Neural crest cell (in vitro differentiated cells): ENCODE results near the gene RASA3. TPM values are rescaled to one million over a fixed set of nuclear protein-coding genes. Genes with fewer than 3 reads are reported as not detected.

Experiments used
- DNase-seq: peaks from one replicate; pipeline ENCODE4 v3.0.0; 2021; ENCODE audit warnings: low read depth, mixed read lengths, low spot score
- H3K27ac Mint-ChIP-seq: one replicate; pipeline ENCODE4 v1.8.0; 2021; ENCODE audit warnings: mild to moderate bottlenecking, mixed read lengths; ENCODE audit not compliant: unreplicated experiment
- H3K27me3 Mint-ChIP-seq: 2 replicates; pipeline ENCODE4 v1.8.0; 2021; ENCODE audit warnings: low read depth, mild to moderate bottlenecking, mixed read lengths
- H3K36me3 Mint-ChIP-seq: 2 replicates; pipeline ENCODE4 v1.8.0; 2021; ENCODE audit warnings: low read depth, mild to moderate bottlenecking, mixed read lengths
- H3K4me1 Mint-ChIP-seq: 2 replicates; pipeline ENCODE4 v1.8.0; 2021; ENCODE audit warnings: mixed read lengths
- H3K4me3 Mint-ChIP-seq: one replicate; pipeline ENCODE4 v1.8.0; 2021; ENCODE audit warnings: mild to moderate bottlenecking, mixed read lengths
- H3K9me3 Mint-ChIP-seq: 2 replicates; pipeline ENCODE4 v1.8.0; 2021; ENCODE audit warnings: mixed read lengths
- total RNA-seq: library from RNA; stranded (reverse); gene quantifications from 2 replicates; pipeline ENCODE4 v1.2.1, GENCODE V29; 2021
- TF ChIP-seq, protein P1 (sequence below): fragments of 200-600 bp; sonication (generic); conservative IDR thresholded peaks from 2 replicates; pipeline ENCODE4 v1.5.0; 2021; ENCODE audit warnings: antibody characterized with exemption, mild to moderate bottlenecking

RASA3 gene
- total RNA-seq, 1 donor from 2014 or later, result 29.5 TPM

- Mint-ChIP-seq H3K9me3 (no peaks in the 10 kb centered on the region), H3K4me3 (no peak overlapping the region), H3K27me3 (no peaks in the 10 kb centered on the region), H3K36me3 (no peaks in the 10 kb centered on the region), H3K27ac (no peak overlapping the region), H3K4me1 (peaks cover 56% of the 10 kb centered on the region)
- DNase-seq, result no peak
- TF ChIP-seq, protein P1, sequence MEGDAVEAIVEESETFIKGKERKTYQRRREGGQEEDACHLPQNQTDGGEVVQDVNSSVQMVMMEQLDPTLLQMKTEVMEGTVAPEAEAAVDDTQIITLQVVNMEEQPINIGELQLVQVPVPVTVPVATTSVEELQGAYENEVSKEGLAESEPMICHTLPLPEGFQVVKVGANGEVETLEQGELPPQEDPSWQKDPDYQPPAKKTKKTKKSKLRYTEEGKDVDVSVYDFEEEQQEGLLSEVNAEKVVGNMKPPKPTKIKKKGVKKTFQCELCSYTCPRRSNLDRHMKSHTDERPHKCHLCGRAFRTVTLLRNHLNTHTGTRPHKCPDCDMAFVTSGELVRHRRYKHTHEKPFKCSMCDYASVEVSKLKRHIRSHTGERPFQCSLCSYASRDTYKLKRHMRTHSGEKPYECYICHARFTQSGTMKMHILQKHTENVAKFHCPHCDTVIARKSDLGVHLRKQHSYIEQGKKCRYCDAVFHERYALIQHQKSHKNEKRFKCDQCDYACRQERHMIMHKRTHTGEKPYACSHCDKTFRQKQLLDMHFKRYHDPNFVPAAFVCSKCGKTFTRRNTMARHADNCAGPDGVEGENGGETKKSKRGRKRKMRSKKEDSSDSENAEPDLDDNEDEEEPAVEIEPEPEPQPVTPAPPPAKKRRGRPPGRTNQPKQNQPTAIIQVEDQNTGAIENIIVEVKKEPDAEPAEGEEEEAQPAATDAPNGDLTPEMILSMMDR, result no peak
Measured at GRCh38 chr13:113936166-113936965, 196.1 kb downstream of the RASA3 start.

GRCh38 chr13:113935001-113935844 lies 197.2 kb downstream of the RASA3 start:
- Mint-ChIP-seq H3K4me3 (no peak overlapping the region), H3K9me3 (no peaks in the 10 kb centered on the region), H3K27me3 (no peaks in the 10 kb centered on the region), H3K27ac (peak overlapping the region; percentile 71), H3K36me3 (no peaks in the 10 kb centered on the region), H3K4me1 (peaks cover 60% of the 10 kb centered on the region)
- peak; percentile 25 for DNase-seq
- TF ChIP-seq, protein P1, result no peak

DNA sequence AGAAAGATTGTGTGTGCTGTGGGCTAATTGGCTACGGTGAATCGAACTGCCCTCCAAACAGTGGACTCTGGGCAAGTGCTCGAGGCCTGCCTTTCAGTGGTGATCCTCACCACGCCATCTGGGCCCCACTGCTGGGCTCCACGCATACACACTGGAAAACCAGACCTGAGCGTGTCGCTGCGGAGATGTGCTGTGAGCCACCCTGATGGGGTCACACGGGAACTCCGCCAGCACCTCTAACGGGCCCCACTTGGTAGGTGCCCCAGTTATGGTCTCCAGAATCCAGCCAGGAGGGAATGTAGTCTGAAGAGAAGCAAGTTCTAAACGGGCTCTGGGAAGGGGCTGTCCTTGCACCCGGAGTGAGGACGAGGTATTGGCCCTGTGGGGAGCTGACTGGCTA lies 197.8 kb downstream of the RASA3 start:
- H3K4me1 Mint-ChIP-seq, result peaks cover 60% of the 10 kb centered on the region
- no peaks in the 10 kb centered on the region for H3K36me3 Mint-ChIP-seq
- TF ChIP-seq, protein P1, result no peak
- H3K27me3 Mint-ChIP-seq, result no peaks in the 10 kb centered on the region
- no peak overlapping the region for H3K4me3 Mint-ChIP-seq
- H3K27ac Mint-ChIP-seq, result no peak overlapping the region
- no peak for DNase-seq
- no peaks in the 10 kb centered on the region for H3K9me3 Mint-ChIP-seq

DNA sequence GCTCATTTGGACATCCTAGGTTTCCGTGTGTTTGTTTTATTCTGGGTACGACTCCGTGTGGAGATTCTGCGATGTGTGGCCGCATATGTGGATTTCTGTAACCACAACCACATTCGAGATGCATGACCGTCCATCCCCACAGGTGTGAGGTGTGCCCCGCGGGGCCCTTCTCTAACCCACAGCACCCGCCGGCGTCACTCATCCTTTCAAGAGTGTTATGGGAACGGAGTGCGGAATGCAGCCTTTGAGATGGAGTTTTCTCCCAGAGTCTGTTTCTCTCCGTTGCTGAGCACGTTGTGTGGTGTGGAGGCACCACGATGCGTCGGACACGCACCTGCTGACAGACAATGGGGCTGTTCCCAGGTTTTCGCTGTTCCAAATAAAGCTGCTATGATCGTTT lies 198.5 kb downstream of the RASA3 start:
- H3K27ac Mint-ChIP-seq, result peak overlapping the region; percentile 91
- TF ChIP-seq, protein P1, result no peak
- H3K9me3 Mint-ChIP-seq, result no peaks in the 10 kb centered on the region
- H3K4me3 Mint-ChIP-seq, result no peak overlapping the region
- no peaks in the 10 kb centered on the region for H3K36me3 Mint-ChIP-seq
- H3K27me3 Mint-ChIP-seq, result no peaks in the 10 kb centered on the region
- DNase-seq, result no peak
- peaks cover 60% of the 10 kb centered on the region for H3K4me1 Mint-ChIP-seq

DNA sequence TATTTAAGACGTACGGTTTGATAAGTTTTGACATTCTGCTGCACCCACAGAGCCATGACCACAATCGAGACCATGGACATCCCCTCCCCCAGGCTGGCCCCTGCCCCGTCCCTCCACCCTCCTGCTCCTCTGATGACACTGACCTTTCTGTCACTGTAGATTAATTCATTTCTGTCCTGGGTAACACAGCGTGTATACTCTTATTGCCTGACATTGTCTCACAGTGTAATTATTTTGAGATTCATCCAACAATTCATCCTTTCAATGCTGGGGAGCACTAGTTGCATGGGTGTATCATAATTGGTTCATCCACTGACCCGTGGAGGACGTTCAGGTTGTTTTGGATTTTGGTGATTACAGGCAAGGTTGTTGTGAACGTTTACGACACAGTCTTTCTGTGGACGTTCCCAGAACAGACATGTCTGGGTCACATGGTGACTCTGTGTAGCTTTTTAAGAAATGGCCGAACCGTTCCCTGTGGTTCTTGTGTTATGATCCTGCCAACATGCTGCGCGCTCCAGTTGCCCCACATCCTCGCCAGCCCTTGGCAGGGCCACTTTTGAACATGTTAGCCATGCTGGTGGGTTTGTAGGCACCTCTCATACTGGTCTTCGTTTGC lies 200.5 kb downstream of the RASA3 start:
- H3K9me3 Mint-ChIP-seq, result no peaks in the 10 kb centered on the region
- TF ChIP-seq, protein P1, result no peak
- H3K27ac Mint-ChIP-seq, result no peak overlapping the region
- no peak for DNase-seq
- H3K4me3 Mint-ChIP-seq, result no peak overlapping the region
- H3K27me3 Mint-ChIP-seq, result no peaks in the 10 kb centered on the region
- no peaks in the 10 kb centered on the region for H3K36me3 Mint-ChIP-seq
- peaks cover 44% of the 10 kb centered on the region for H3K4me1 Mint-ChIP-seq
